HFFc6 (cell line): ENCODE data around the gene BEST2. TPM values are rescaled to one million over a fixed set of nuclear protein-coding genes. Genes with fewer than 3 reads are reported as not detected.

Source experiments
- DNase-seq: peaks from one replicate; pipeline ENCODE4 v3.0.0-alpha.2; 2018
- H3K27ac Mint-ChIP-seq: 2 replicates; pipeline ENCODE4 v1.8.0; 2020; ENCODE audit warnings: mild to moderate bottlenecking, mixed read lengths
- H3K27me3 Mint-ChIP-seq: 2 replicates; pipeline ENCODE4 v1.8.0; 2021; ENCODE audit warnings: mild to moderate bottlenecking, moderate library complexity, mixed read lengths; ENCODE audit not compliant: insufficient read depth
- H3K36me3 Mint-ChIP-seq: 2 replicates; pipeline ENCODE4 v1.8.0; 2021; ENCODE audit warnings: low read depth, mixed read lengths
- H3K4me1 Mint-ChIP-seq: 2 replicates; pipeline ENCODE4 v1.8.0; 2020; ENCODE audit warnings: low read depth, mixed read lengths
- H3K4me3 Mint-ChIP-seq: 2 replicates; pipeline ENCODE4 v1.8.0; 2020; ENCODE audit warnings: mild to moderate bottlenecking, moderate library complexity, mixed read lengths
- H3K9me3 Mint-ChIP-seq: 2 replicates; pipeline ENCODE4 v1.8.0; 2020; ENCODE audit warnings: mild to moderate bottlenecking, mixed read lengths
- total RNA-seq, 6 experiments: library from RNA; stranded (reverse); fragmentation: NEBNext Ultra II Directional; extraction: Animal tissue kit (Norgen Biotek cat#: 25700); gene quantifications; 2 replicates in 1 of 6; 3 replicates in 5 of 6; pipeline ENCODE4 v1.2.3, GENCODE V29; 2021
- TF ChIP-seq, protein P1 (sequence below): fragments of 200-600 bp; sonication (generic); IDR thresholded peaks from 2 replicates; pipeline ENCODE4 v1.5.0; 2021; ENCODE audit warnings: antibody characterized with exemption, mild to moderate bottlenecking

Gene BEST2
- total RNA-seq, 6 experiments from 2014 or later: not detected

DNA sequence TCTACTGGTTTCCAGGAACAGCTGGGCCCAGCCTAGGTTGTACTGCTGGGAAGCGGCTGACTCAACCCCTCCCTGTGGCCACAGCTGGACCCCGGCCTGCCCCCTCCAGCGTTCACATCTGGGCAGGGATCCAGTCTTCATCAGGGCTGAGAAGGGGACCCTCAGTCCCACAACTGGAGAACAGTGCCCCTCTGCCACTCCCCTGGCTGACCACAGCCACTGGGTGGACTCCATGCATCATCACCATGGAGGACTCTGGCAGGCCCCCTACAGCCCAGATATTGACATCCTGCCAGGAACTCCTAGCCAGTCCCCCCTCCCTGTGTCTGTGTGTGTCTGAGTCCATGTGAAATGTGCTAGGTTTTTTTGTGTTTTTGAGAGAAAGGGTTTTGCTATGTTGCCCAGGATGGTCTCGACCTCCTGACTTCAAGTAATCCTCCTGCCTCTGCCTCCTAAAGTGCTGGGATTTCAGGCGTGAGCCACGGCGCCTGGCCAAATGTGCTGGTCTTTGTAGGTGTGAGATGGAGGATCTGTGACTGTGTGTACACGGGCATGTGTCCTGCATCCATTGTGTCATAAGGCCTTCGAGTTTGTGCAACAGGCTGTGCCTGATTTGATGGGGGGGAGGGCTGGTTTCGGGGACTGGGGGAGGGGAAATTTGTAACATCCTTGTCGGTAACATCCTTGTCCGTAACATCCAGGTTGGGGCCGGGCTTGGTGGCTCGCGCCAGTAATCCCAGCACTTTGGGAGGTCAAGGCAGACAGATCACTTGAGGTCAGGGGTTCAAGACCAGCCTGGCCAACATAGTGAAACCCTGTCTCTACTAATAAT is 27.8 kb downstream of the BEST2 start:
- peak overlapping the region; percentile 91 for H3K4me3 Mint-ChIP-seq
- peak overlapping the region; percentile 95 for H3K27ac Mint-ChIP-seq
- DNase-seq: no peak
- TF ChIP-seq, protein P1, sequence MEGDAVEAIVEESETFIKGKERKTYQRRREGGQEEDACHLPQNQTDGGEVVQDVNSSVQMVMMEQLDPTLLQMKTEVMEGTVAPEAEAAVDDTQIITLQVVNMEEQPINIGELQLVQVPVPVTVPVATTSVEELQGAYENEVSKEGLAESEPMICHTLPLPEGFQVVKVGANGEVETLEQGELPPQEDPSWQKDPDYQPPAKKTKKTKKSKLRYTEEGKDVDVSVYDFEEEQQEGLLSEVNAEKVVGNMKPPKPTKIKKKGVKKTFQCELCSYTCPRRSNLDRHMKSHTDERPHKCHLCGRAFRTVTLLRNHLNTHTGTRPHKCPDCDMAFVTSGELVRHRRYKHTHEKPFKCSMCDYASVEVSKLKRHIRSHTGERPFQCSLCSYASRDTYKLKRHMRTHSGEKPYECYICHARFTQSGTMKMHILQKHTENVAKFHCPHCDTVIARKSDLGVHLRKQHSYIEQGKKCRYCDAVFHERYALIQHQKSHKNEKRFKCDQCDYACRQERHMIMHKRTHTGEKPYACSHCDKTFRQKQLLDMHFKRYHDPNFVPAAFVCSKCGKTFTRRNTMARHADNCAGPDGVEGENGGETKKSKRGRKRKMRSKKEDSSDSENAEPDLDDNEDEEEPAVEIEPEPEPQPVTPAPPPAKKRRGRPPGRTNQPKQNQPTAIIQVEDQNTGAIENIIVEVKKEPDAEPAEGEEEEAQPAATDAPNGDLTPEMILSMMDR: peak; percentile 42; the same call in 1 of the 2 replicates
- no peaks in the 10 kb centered on the region for H3K9me3 Mint-ChIP-seq
- H3K36me3 Mint-ChIP-seq: no peaks in the 10 kb centered on the region
- H3K27me3 Mint-ChIP-seq: no peaks in the 10 kb centered on the region; the same call in 1 of the 2 replicates
- H3K4me1 Mint-ChIP-seq: peaks cover 32% of the 10 kb centered on the region

DNA sequence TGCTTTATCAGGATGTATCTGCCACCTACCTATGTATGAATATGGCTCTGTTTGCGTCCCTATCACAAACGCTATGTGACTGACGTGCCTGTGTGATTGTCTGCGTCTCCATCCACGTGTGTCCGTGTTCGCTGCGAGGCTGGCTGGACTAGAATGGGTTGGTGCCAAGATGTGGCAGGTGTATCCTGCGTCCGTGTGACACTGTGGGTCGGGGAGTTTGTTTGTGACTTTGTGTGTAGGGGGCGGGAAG is 30.5 kb downstream of the BEST2 start:
- Mint-ChIP-seq H3K4me1 (peaks cover 29% of the 10 kb centered on the region), H3K9me3 (no peaks in the 10 kb centered on the region), H3K4me3 (peak overlapping the region; percentile 84), H3K36me3 (no peaks in the 10 kb centered on the region), H3K27ac (peak overlapping the region; percentile 77), H3K27me3 (no peaks in the 10 kb centered on the region; the same call in 1 of the 2 replicates)
- TF ChIP-seq, protein P1: no peak
- DNase-seq: no peak

DNA sequence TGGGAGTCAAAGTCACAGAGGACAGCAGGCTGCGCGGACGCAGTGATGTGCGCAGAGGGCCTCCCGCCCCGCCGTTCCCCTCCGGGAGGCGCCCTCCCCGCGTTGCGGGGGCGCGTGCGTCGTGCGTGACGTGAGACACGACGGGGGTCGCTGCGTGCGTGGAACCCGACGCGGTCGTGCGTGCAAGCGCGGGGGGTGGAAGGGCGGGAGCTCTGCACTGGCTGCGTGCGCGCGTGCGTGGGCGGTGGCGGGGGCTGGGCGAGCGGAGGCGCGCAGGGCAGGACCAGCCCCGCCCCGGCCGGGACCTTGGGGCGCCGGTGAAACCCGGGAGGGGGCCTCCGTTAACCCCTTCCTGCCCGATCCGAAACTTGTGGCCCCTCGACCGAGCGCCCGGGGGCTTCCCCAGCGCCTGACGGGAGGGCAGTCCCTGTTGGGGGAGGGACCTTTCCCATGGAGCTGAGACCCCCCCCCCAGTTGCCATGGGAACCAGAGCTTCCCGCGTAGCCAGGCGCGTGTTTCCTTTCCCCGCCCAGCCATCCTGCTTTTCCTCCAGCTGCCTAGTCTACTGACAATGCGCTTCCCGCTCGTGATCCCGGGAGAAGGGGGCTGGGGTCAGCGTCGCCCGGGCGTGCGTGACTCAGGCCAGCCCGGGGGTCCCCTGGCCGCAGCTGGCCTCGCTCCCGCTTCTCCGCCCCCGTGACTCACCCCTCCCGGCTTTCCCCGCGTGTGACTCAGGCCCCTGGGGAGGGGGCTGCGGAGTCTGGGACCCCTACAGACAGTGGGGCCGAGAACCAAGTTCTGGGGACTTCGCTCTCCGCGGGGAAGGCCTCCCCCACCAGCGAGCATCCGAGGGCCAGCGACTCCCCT is 31.1 kb downstream of the BEST2 start:
- Mint-ChIP-seq H3K4me1 (peaks cover 24% of the 10 kb centered on the region), H3K9me3 (no peaks in the 10 kb centered on the region), H3K36me3 (no peaks in the 10 kb centered on the region), H3K4me3 (peak overlapping the region; percentile 84), H3K27me3 (no peaks in the 10 kb centered on the region), H3K27ac (peak overlapping the region; percentile 92)
- TF ChIP-seq, protein P1: peak; percentile 44; the same call in 1 of the 2 replicates
- DNase-seq: no peak

DNA sequence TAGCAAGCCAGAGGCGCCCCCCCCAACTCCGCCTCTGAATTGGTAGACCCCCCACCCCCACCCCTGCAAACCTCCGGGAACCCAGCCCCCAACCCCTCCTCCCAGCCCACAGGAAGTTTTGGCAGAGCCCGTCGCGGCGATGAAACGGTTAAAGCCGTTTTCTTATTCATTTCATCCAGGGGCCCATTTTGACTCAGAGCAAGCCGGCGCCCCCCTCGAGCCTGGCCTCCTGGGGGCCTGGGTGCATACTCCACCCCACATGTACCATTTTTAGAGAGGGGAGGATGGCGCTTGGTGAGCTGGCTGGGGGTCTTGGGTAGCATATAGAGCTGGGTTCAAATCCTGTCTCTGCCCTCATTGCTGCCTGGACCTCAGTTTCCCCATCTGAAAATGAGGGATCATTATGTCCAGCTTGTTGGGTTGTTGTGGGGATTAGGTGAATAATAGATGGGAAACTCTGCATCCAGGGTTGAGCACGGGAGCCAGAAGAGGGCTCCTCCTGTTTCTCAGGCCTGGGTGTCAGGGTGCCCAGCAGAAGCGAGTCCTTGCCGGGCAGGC is 31.8 kb downstream of the BEST2 start:
- H3K27me3 Mint-ChIP-seq: no peaks in the 10 kb centered on the region
- DNase-seq: no peak
- TF ChIP-seq, protein P1: no peak
- no peaks in the 10 kb centered on the region for H3K9me3 Mint-ChIP-seq
- H3K36me3 Mint-ChIP-seq: no peaks in the 10 kb centered on the region
- H3K4me1 Mint-ChIP-seq: peaks cover 26% of the 10 kb centered on the region
- peak overlapping the region; percentile 92; the same call in 1 of the 2 replicates for H3K27ac Mint-ChIP-seq
- H3K4me3 Mint-ChIP-seq: peak overlapping the region; percentile 76

DNA sequence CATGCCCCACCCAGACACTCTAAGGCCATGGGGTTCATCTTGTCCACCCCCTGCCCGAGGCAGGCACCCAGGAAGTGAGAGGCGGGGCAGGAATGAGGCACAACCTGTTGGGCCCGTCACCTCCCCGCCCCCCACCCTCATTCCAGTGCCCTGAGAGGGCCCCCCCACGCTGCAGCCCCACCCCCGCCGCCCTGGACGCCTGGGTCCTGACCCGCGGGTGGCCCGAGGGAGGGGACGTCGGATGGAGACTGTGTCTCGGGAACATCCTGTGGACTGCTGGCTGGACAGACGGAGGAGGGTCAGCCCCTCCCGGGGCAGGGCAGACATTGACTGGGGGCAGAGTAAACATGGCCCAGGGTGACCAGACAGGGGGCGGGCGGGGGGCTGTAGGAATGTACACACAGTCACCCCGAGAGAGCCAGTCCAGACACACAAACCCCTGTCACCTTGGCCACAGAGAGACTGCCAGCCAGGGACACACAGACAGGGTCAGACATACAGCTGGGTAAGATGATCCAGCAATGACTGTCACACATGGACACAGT is 32.3 kb downstream of the BEST2 start:
- H3K36me3 Mint-ChIP-seq: no peaks in the 10 kb centered on the region
- H3K9me3 Mint-ChIP-seq: no peaks in the 10 kb centered on the region
- peaks cover 26% of the 10 kb centered on the region for H3K4me1 Mint-ChIP-seq
- DNase-seq: no peak
- TF ChIP-seq, protein P1: no peak
- peak overlapping the region; percentile 76 for H3K4me3 Mint-ChIP-seq
- peak overlapping the region; percentile 92; the same call in 1 of the 2 replicates for H3K27ac Mint-ChIP-seq
- no peaks in the 10 kb centered on the region for H3K27me3 Mint-ChIP-seq
